ENCODE measurements around the gene NPPA.

Gene NPPA

DNA sequence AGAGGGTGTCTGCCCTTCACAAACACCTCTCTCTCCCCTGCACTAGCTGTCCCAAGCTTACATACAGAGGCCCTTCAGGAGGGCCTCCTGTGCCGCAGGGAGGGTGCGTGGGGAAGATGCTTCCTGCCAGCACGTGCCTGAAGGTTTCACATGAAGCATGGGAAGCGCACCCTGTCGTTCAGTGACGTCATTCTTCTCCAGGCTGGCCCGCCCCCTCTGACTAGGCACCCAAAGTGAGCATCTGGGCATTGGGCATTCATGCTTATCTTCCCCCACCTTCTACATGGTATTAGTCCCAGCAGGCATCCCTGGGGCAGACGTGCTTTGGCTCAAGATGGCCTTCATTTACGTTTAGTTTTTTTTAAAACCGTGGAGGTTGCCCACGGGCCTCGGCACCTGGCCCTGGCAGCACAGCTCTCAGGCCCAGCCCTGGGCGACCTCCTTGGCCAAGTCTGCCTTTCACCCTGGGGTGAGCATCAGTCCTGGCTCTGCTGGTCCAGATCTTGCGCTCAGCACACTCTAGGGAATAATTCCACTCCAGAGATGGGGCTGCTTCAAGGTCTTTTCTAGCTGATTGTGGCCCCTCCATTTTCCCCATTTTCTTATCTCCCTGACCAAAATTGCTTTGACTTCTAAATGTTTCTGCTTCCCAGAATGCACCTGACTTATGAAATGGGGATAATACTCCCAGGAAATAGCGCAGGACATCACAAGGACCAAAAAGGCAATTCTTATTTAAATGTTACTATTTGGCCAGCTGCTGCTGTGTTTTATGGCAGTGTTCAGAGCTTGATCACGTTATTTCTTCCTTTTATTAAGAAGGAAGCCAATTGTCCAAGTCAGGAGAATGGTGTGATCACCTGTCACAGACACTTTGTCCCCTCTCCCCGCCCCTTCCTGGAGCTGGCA, 6.1 kb downstream of the NPPA start:
- FAIRE-seq: no peak

DNA sequence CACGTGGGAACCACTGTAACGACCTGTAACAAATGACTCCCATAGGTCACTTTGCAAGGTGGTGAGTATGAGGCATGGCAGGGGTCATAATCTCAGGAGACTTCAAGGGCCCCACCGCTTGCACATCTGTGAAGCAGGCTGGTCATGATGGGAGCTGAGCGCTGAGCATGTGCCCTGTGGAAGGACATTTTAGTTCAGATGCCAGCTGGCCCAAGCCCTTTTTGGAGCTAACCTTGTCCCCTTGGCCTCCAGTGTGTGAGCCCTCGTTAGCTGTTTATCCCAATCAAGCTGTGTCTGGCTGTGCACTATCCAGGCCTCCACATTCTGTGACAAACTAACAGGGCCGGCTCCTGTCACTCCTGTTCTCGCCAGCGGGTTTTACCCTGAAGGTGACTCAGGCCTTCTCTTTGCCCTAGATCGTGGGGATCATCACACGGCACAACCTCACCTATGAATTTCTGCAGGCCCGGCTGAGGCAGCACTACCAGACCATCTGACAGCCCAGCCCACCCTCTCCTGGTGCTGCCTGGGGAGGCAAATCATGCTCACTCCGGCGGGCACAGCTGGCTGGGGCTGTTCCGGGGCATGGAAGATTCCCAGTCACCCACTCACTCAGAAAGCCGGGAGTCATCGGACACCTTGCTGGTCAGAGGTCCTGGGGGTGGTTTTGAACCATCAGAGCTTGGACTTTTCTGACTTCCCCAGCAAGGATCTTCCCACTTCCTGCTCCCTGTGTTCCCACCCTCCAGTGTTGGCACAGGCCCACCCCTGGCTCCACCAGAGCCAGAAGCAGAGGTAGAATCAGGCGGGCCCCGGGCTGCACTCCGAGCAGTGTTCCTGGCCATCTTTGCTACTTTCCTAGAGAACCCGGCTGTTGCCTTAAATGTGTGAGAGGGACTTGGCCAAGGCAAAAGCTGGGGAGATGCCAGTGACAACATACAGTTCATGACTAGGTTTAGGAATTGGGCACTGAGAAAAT, 7.6 kb downstream of the NPPA start:
- no peak for FAIRE-seq

DNA sequence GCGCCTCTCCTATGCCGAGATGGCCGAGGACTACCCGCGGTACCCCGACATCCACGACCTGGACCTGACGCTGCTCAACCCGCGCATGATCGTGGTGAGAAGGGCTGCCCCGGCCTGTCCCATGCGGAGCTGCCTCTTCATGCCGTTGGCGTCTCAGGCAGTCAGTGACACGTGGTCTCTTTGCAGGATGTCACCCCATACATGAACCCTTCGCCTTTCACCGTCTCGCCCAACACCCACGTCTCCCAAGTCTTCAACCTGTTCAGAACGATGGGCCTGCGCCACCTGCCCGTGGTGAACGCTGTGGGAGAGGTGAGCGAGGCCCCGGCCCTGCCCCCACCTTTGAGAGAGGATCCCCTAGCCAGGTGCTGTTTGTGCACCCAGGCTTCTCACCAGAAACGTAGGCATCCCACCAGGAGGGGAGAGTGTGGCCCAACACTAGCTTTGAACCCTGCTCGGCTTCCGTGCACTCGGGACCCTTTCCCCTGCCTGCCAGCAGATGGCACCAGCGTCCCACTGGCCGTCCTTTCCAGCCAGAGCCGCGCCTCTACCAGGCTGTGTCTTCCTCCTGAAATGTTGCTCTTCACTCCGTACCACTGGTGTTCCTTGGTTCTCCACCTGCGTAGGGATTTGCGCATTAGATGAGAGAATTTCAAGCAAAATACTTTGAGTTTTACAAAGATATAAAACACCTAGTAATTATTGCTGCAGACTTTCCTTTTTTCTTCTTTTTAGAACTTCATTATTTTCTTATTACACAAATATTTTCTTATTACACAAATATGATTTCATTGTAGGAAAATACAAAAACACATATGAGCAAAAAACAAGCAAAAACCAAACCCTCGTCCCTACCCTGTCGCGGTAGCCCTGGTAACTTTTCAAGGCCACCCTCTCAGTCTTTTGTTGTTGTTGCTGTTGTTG, 9.0 kb downstream of the NPPA start:
- peak; percentile 40 for FAIRE-seq

DNA sequence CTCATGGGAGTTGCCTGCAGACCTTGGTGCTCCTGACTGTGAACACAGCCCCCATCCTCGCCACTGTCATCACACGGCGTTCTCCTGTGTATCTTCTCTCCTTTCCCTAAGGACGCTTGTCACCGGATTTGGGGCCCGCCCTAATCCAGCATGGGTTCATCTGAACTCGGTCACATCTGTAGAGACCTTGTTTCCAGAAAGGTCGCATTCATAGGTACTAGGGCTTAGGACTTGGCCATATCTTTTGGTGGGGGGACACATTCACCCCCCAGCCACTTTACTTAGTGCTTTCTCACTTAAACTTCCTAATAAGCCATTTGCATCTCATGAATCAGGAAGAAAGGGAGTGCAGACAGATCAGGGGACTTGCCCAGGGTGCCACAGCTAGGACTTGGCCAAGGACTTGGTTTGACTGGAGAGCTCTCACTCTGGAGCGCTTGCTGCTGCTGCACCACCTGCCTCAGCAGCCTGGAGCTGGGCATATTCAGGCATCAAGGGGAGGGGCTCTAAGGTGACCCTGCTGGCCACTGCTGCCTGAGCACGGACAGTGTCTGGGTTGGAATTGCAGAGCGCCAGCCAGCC, 9.7 kb downstream of the NPPA start:
- no peak for FAIRE-seq

DNA sequence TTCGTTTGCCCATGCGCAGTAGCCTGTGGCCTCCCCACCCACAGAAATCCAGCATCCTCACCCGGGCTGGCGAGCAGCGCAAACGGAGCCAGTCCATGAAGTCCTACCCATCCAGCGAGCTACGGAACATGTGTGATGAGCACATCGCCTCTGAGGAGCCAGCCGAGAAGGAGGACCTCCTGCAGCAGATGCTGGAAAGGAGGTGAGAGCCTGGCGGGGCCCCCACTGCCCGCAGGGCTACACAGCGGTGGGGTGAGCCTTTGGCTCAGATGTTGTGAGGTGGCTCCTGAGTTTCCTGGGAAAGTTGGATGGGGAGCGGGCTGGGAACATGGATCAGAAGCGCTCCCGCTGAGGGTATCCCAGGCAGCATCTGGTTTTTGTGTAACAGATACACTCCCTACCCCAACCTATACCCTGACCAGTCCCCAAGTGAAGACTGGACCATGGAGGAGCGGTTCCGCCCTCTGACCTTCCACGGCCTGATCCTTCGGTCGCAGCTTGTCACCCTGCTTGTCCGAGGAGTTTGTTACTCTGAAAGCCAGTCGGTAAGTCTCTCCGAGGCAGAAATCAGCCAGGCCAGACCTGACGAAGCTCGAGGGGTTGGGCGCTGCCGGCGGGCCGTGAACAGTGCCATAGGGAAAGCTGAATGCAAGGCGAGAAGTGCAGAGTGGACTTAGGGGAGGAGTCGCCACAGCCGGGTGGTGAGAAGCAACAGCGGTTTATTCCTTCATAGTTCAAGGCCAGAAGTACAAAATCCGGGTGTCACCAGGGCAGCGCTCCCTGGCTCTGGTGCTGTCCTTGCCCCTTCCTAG, 10.4 kb downstream of the NPPA start:
- no peak for FAIRE-seq

DNA sequence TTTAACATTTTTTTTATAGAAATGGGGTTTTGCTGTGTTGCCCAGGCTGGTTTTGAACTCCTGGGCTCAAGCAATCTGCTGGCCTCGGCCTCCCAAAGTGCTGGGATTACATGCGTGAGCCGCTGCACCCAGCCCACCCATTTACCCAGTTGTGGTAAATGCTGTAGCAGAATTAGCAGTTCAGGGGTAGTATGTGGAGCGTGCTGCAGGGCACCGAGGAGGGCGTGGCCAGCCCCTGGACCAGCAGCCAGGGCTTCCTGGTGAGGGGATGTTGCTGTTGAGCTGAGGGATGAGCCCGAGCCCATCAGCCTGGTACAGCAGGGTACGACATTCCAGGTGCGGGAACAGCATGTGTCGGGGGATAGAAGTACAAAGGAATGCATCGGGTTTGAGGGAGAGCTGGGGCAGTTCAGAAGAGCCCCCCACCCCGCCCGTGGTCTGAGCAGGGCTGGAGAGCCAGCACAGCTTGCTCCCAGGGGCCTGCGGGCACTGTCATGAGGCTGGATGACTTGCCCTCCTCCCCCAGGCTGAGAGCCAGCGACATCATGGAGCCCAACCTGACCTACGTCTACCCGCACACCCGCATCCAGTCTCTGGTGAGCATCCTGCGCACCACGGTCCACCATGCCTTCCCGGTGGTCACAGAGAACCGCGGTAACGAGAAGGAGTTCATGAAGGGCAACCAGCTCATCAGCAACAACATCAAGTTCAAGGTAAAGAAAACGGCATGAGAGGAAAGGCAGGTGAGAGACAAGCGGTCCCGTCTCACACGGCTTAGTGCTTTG, 11.9 kb downstream of the NPPA start:
- no peak for FAIRE-seq

DNA sequence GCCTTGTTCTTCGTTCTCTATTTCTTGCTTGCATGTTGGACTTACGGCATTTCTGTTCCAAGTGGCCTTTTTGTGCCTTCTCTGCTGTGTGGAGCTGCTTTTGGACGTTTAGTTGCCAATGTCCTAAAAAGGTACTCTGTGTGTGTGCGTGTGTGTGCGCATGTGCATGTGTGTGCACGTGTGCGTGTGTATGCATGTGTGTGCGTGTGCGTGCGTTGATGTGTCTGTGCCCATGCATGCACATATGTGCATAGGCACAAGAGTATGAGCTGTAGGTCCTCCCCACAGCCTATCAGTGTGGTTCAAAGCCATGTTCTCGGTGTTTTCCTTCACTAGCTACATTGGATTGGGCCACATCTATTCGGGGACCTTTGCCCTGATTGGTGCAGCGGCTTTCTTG, 13.7 kb downstream of the NPPA start:
- no peak for FAIRE-seq

DNA sequence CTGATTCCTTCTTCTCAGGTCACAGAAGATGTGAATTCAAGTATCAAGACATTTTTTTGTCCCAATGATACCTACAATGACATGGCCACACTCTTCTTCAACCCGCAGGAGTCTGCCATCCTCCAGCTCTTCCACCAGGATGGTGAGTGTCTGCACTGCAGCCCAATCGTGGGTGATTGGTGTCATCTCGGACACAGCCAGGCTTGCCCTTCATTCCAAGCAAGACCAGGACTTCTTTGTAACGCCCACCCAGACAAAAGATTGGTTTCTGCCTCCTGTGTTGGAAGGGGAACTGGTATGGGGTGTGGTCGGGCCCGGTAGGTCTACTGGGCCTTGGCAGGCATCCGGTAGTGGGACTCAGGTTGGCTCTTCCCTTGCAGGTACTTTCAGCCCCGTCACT, 14.1 kb downstream of the NPPA start:
- FAIRE-seq: no peak

DNA sequence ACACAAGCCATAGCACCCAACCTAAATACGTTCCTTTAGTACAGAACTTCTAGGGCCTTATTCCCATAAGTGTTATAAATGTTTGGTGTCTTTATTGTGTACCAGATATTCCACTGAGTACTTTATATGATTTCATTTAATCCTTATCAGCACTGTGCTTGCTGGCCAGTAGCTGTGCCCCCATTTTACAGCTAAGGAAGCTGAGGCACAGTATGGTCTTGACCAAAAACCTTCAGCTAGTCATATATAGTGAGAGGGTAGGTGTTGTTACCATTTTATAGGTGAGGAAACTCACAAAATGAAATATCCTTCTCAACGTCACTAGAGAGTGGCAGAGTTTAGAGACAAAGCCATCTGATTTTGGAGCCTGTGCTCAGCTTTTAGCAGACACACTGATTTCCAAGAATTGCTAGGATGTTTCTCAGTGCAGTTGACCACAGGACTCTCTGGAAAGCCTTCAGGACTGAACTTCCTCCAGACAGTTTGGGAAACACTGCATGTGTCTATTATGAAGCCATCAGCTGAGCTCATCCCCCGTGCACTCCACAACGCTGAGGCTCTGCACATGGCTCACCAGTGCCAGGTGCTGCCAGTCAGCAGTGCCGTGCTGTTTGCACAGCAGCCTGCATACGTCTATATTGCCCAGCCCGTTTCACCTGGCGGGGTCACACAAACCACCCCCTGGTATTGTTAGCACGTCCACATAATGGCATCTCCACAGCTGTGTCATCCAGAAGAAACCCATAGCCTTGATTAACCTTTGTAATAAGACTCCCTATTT, 15.4 kb downstream of the NPPA start:
- FAIRE-seq: no peak

DNA sequence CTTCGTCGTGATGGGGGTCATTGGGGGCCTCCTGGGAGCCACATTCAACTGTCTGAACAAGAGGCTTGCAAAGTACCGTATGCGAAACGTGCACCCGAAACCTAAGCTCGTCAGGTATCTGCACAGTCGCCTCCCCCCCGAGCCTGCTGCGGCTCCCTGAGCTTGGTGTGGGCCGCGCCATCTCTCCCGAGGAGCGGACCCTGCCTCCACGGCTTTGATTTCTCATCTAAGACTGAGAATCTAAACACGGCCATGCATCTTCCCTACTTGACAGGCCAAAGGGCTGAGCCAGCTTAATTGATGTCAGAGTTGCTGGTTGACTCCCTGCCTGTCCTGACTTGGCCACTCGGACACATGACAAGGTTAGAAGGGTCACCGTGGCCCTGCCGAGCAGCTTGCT, 19.1 kb downstream of the NPPA start:
- FAIRE-seq: no peak

DNA sequence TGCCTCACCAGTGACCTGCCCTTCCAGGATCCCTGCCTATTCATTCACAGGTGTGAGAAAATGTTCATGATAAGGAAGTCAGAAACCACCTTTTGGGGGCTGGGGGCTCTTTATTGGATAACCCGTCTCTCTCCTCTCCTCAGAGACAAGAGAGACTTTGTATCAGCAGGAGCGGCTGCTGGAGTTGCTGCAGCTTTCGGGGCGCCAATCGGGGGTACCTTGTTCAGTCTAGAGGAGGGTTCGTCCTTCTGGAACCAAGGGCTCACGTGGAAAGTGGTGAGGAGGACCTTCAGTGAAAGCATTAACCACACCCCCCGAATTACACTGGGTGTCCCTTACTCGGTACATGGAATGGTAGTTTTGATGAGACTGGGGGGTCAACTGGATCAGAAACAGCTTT, 20.6 kb downstream of the NPPA start:
- FAIRE-seq: no peak

DNA sequence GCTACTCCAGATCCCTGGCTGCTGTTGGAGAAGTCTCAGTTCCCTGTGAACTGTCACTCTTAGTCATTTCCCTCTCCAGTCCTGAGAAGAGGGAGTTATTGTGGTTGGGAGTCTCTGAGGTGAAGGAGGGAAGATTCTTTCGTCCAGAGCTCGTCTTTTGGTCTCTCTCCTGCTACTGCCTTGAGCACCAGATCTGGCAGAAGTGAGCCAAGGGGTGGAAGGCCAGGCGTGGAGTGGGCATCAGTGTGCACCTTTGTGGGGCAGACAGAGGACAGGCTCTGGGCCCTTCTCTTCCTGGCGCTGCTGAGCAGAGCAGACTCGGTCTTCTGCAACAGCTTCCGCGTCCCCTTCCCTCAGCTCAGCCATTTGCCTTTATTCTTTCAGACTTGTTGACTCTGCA, 22.5 kb downstream of the NPPA start:
- no peak for FAIRE-seq

DNA sequence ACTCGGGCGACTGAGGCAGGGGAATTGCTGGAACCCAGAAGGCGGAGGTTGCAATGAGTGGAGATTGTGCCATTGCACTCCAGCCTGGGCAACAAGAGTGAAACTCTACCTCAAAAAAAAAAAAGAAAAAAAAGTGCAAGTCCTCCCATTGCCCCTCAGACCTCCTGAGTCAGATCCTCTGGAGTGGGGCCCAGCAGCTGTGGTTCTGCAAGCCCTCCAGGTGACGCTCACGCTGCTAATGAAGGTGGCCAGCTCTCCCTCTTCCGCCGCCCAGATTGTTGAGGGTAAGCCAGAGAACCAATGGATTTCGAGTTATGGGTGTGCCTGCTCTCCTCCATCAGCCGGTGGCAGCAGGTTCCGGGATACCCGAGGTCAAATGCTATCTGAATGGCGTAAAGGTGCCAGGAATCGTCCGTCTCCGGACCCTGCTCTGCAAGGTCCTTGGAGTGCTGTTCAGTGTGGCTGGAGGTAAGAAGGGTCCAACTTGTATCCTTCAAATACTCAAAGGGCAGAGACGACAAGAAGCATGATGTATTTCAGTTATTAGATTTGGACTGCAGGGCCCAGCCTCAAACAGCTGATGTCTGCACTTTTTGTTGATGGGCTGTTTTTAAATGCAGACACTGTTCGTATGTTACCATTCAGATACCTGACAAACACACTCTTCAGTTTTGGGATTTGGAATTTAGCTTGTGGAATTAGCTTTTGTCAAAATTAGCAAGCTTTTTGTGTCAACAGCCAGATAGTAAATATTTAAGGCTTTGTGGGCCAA, 24.0 kb downstream of the NPPA start:
- no peak for FAIRE-seq

DNA sequence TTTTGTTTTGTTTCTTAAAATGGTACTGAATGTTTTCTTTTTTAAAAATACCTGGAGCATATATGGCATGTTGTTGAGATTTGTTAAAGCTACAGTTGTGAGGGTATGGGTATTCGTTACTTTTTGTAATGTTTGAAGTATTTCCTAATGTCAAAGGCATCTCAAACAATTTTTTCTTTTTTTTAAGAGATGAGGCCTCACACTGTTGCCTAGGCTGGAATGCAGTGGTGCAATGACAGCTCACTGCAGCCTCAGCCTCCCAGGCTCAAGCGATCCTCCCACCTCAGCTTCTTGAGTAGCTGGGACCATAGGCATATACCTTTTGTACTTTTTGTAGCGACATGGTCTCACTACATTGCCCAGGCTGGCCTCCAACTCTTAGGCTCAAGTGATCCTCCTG, 25.5 kb downstream of the NPPA start:
- no peak for FAIRE-seq

DNA sequence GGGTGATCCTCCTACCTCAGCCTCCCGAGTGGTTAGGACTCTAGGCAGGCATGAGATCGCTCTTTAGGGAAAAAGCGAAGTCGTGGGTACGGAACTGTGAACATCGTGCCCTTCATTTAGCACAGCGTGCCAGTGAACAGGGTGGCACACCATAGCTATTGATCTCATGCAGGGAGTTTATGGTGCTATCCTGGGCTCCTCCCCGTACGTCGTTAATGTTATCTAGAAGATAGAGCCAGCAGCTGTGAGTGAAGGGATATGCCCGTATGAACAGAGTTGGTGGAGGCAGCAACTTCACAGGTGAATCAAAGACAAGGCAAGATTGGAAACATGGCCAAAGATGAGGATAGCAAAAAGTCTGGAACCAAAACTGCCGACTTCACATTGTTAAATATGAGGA, 30.4 kb downstream of the NPPA start:
- FAIRE-seq: no peak

DNA sequence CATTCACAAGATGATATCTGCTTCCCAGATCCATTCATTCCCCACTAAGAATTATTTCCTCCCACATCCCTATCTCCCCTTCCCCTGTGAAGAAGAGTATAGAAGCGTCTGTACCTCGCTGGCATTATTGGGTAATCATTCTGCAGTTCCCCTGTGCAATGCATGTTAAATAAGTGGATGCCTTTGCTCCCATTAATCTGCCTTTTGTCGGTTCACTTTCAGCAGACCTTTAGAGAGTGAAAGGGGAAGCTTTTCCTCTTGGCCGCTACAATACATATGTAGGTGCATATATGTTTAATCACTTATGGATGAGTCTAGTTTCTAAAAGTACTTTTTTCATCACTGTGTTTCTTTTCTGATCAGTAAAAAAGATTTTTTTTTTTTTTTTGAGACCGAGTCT, 34.6 kb downstream of the NPPA start:
- FAIRE-seq: no peak

DNA sequence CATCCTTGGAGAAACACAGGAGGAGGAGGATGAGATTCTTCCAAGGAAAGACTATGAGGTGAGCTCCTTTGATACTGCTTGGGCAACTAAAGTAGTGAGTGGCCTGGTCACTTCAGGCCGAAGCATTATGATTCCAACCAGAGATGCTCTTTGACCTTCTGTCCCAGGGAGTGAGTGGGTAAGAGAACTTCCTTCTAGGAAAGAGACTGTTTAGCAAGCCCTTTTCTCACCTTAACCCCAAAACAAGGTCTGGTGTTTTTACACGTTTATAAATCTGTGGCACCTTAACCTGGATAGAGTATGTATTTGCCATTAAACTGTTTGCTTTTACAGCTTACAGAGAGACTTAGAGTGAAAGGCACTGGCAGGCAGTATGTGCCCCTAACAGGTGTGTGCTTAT, 40.5 kb downstream of the NPPA start:
- FAIRE-seq: no peak

DNA sequence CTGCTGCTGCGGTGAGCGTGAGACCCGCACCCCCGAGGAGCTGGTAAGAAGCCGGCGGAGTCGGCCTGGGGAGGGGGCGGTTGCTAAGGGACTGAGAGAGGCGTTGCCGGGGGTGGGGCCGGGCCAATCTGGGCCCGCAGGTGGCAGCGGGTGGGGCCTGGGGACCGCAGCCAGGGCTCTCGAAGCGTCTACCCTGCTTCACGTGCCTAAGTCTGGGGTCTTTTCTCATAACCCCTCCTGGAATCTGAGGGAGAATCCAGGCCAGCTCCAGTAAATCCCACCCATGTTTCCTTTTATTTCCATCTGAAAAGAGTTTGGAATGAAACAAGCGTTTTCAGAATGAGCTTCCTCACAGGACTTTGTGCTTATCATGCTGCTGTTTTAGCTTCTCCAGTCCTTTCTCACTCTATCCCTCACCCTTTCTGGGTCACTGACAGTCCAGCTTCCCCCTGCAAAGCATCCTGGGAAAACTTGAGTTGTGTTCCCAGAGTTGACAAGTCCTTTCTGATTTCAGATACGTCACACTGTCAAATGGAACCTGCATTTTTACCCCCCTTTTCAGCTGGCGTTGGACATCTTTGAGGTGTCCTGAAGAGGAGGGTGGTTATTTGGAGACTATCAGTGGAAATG, 41.2 kb downstream of the NPPA start:
- FAIRE-seq: no peak

Data from G401.6 (cell line).